ENCODE results near the gene HPS1.

Gene HPS1

DNA sequence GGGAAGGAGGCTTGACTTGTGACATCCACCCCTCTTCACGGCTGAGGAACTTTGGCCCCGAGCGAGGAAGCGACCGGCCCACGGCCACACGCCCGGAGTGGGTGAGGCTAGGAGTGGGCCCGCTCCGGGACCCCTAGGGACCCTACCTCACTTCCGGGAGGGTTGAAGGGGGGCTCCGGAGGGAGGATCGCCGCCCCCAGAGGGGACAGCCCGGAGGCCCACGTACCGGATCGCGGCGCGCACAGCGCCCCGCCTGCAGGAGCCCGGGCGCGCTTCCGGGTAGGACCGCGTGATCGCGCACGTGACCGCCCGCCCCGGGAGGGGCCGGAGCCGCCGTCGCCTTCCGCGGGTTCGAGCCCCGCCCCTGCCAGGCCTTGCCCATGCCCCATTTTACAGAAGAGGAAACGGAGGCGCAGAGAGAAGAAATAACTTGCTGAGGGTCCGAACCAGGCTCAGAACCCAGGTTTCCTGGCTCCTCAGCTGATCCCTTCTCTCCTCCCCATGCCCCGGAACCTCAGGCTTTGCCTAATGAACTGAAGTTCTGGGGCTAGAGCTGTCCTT is at the start of gene HPS1:
Gene HPS1 (minus strand): TSS at position 275 of the 561 bp plus-strand sequence. CDS start 3,695 bp downstream, outside the sequence.
- peak within 1 kb of the TSS; percentile 74 for H3K27ac ChIP-seq
- TF ChIP-seq, protein P1, sequence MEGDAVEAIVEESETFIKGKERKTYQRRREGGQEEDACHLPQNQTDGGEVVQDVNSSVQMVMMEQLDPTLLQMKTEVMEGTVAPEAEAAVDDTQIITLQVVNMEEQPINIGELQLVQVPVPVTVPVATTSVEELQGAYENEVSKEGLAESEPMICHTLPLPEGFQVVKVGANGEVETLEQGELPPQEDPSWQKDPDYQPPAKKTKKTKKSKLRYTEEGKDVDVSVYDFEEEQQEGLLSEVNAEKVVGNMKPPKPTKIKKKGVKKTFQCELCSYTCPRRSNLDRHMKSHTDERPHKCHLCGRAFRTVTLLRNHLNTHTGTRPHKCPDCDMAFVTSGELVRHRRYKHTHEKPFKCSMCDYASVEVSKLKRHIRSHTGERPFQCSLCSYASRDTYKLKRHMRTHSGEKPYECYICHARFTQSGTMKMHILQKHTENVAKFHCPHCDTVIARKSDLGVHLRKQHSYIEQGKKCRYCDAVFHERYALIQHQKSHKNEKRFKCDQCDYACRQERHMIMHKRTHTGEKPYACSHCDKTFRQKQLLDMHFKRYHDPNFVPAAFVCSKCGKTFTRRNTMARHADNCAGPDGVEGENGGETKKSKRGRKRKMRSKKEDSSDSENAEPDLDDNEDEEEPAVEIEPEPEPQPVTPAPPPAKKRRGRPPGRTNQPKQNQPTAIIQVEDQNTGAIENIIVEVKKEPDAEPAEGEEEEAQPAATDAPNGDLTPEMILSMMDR (conservative IDR thresholded peaks at IDR 0.05): peak; percentile 12
- TF ChIP-seq ZFX (IDR thresholded peaks at IDR 0.05): peak; percentile 66

DNA sequence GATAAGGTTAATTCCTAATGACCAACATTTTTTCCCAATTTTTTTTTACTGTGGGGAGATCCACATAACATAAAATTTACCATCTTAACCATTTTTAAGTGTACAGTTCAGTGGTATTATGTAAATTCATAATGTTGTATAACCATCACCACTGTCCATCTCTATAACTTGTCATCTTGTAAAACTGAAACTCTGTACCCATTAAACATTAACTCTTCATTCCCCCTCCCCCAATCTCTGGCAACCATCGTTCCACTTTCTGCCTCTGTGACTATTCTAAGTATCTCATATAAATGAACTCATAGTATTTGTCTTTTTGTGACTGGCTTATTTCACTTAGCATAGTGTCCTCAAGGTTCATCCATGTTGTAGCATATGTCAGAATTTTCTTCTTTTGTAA is 46.0 kb upstream of the HPS1 start:
- TF ChIP-seq ZFX (IDR thresholded peaks at IDR 0.05): no peak
- TF ChIP-seq, protein P1 (conservative IDR thresholded peaks at IDR 0.05): no peak
- H3K27ac ChIP-seq: no peak overlapping the region

DNA sequence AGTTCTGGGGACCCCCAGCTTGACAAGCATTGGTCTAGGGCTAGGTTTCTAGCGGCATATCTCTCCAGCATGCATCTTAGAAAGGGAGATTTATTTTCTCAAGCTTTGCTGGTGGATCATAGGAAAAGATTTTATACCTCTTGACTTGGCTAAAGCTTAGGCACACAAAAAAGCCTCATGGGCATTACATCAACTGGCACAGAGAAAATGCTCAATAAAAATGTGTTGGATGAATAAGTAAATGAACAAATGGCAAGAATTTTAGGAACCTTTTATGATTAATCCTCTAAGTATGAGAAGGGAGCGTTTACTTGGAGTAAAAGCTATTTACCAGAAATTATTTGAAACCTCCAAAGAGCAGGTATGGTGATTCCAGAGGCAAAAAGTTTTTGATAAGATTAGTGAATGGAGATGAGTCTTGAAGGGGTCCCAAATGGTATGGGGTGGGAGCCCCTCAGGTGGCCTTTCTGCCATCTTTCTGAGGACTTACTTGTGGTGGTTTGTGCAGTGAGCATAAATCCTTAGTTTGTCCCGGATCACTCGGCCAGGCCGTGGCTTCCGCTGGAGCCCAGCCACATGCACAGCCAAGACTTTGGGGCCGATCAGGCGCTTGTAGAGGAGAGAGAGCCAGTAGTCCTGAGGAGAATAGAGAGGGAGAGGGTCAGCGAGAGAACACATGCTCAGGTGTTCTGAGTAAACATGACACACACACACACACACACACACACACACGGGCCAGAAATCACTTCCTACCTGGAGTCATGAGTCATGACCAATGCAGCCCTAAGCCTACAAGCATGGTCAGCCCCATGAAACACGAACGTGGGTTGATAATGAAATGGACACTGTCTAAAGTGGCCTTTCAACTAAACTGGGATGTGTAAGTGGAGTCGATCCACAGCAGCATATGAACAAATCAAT is 43.1 kb upstream of the HPS1 start:
- peak overlapping the region; percentile 54; the same call in 1 of the 2 replicates for H3K27ac ChIP-seq
- TF ChIP-seq ZFX (IDR thresholded peaks at IDR 0.05): no peak
- TF ChIP-seq, protein P1 (conservative IDR thresholded peaks at IDR 0.05): no peak

GRCh38 chr10:98488669-98489430 is 42.1 kb upstream of the HPS1 start:
- H3K27ac ChIP-seq: peak overlapping the region; percentile 54; the same call in 1 of the 2 replicates
- TF ChIP-seq ZFX (IDR thresholded peaks at IDR 0.05): no peak
- TF ChIP-seq, protein P1 (conservative IDR thresholded peaks at IDR 0.05): no peak

DNA sequence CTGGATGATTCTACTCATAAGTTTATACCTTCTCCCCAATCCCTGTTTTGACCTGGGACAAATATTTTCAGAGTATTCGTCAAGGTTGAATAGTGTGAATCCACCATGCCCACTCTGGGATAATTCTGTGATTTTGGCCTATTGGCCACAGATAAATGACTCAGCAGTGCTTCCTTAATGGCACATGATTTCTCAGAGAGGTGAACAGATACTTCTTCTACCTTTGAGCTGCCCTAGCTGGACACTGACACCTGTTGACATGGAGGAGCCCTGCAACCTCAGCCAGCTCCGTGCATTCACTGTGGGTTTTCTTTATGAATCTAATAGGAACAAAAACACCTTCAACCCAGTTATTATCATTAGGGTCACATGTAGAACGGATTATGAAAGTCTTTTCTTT is 40.9 kb upstream of the HPS1 start:
- no peak for TF ChIP-seq ZFX (IDR thresholded peaks at IDR 0.05)
- TF ChIP-seq, protein P1 (conservative IDR thresholded peaks at IDR 0.05): no peak; the same call in 1 of the 2 replicates
- no peak overlapping the region; the same call in 1 of the 2 replicates for H3K27ac ChIP-seq

DNA sequence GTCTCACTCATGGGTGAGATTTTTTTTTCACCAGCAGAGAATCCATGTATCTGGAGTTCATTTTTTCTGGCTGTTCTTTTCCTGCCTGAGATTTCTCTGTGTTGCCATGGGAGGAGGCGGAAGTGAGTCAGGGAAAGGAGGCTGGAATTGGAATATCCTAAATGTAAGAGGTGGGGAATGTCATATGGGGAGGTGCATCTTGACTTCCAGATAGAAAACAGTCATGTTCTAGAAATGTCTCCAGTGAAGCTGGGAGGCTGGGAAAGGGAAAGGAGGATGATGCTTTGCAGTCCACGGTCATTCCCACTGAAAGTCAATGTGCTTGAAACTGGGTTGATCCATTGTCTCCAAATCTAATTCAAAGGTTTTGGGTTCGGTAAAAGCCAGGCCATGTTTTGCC is 39.7 kb upstream of the HPS1 start:
- no peak overlapping the region for H3K27ac ChIP-seq
- no peak for TF ChIP-seq ZFX (IDR thresholded peaks at IDR 0.05)
- TF ChIP-seq, protein P1 (conservative IDR thresholded peaks at IDR 0.05): no peak

Data from C4-2B (cell line).